T-cell (primary cell): ENCODE results near the gene ESPNL. TPM values are rescaled to one million over a fixed set of nuclear protein-coding genes. Genes with fewer than 3 reads are reported as not detected.

Source experiments
- ATAC-seq, 4 experiments: fragments of 200-7000 bp in 3 of 4; fragments of 150-1000 bp in 1 of 4; cut with Tn5 transposase; replicated peaks in 1 of 4; 1 replicate in 3 of 4; 2 replicates in 1 of 4; pipeline ENCODE4 v1.10.0; 2021; ENCODE audit warnings: moderate library complexity in 3 of 4, mild to moderate bottlenecking in 2 of 4, moderate number of reproducible peaks in 1 of 4
- CTCF ChIA-PET, 2 donors: fragments of 300-600 bp; sonication (Branson Sonifier 250); formaldehyde crosslinking; loops; one replicate each; lab custom pipeline; 2022; ENCODE audit warnings: antibody characterized with exemption in 2 of 2; lab: Charles Lee
- POLR2A ChIA-PET, 2 donors: fragments of 300-600 bp; sonication (Branson Sonifier 250); formaldehyde crosslinking; loops; one replicate each; lab custom pipeline; 2022; ENCODE audit warnings: antibody characterized with exemption in 2 of 2; lab: Charles Lee
- DNase-seq, 35 experiments: peaks; one replicate each; pipeline versions ENCODE4 v3.0.0 to v3.0.0-alpha.2; 2013 to 2023
- H3K27ac ChIP-seq: one replicate; pipeline ENCODE4 v1.5.1; 2013; ENCODE audit warnings: low read length
- H3K27me3 ChIP-seq, 2 experiments: replicated peaks in 1 of 2; 1 replicate in 1 of 2; 2 replicates in 1 of 2; pipeline versions ENCODE4 v1.6.1 to v1.7.0; 2013; ENCODE audit warnings: low read length in 1 of 2, mixed read lengths in 1 of 2; ENCODE audit not compliant: control insufficient read depth in 2 of 2, insufficient read depth in 2 of 2; ENCODE audit errors: extremely low read depth in 1 of 2
- H3K36me3 ChIP-seq, 2 donors: 1 replicate in 1 of 2; 2 replicates in 1 of 2; pipeline versions ENCODE4 v1.6.1 to v1.7.0; 2013; ENCODE audit warnings: low read length in 1 of 2; ENCODE audit not compliant: control insufficient read depth in 2 of 2, insufficient read depth in 1 of 2; ENCODE audit errors: extremely low read depth in 1 of 2
- H3K4me1 ChIP-seq, 2 experiments: 1 replicate in 1 of 2; 2 replicates in 1 of 2; pipeline versions ENCODE4 v1.6.1 to v1.7.0; 2013; ENCODE audit warnings: low read length in 2 of 2, mixed read lengths in 1 of 2; ENCODE audit not compliant: insufficient read depth in 2 of 2, control insufficient read depth in 1 of 2; ENCODE audit errors: extremely low read depth in 1 of 2
- H3K4me3 ChIP-seq, 2 donors: 1 replicate in 1 of 2; 2 replicates in 1 of 2; pipeline versions ENCODE4 v1.5.1 to v1.7.0; 2013; ENCODE audit warnings: mild to moderate bottlenecking in 2 of 2, low read length in 1 of 2, moderate library complexity in 1 of 2; ENCODE audit not compliant: control insufficient read depth in 1 of 2; ENCODE audit errors: extremely low read depth in 1 of 2
- H3K9me3 ChIP-seq: 2 replicates; pipeline ENCODE4 v1.7.0; 2013
- H3K27ac Mint-ChIP-seq, 2 donors: one replicate each; pipeline ENCODE4 v1.8.0; 2020 to 2021; ENCODE audit warnings: mild to moderate bottlenecking in 2 of 2, mixed read lengths in 2 of 2
- H3K27me3 Mint-ChIP-seq, 2 donors: one replicate each; pipeline ENCODE4 v1.8.0; 2021 to 2022; ENCODE audit warnings: mixed read lengths in 2 of 2
- H3K36me3 Mint-ChIP-seq: one replicate; pipeline ENCODE4 v1.8.0; 2021; ENCODE audit warnings: mixed read lengths
- H3K4me1 Mint-ChIP-seq, 3 donors: one replicate each; pipeline ENCODE4 v1.8.0; 2020 to 2022; ENCODE audit warnings: mixed read lengths in 3 of 3, mild to moderate bottlenecking in 1 of 3
- H3K4me3 Mint-ChIP-seq, 3 donors: one replicate each; pipeline ENCODE4 v1.8.0; 2020 to 2022; ENCODE audit warnings: mild to moderate bottlenecking in 3 of 3, mixed read lengths in 3 of 3, moderate library complexity in 3 of 3
- H3K9me3 Mint-ChIP-seq, 3 donors: one replicate each; pipeline ENCODE4 v1.8.0; 2020 to 2022; ENCODE audit warnings: mixed read lengths in 3 of 3
- WGBS: methylation state at CpG from one replicate; pipeline ENCODE4 v1.1.5; 2013; ENCODE audit warnings: missing lambda C conversion rate; ENCODE audit not compliant: insufficient coverage; 5-methylcytosine and 5-hydroxymethylcytosine counted together
- total RNA-seq, 35 experiments: library from RNA in 6 of 35; stranded (reverse) in 6 of 35; fragments of 120-200 nt in 1 of 35; gene quantifications; one replicate each; pipeline versions ENCODE4 v1.2.1 to v1.2.4 and lab custom pipeline; 2013 to 2026

ESPNL gene
- total RNA-seq, 5 donors from 2014 or later (not counting 1 experiment from before 2014, with no cell fraction given), result 0.10 to 0.44 (median 0.25) TPM; not detected in 2

- WGBS, result 75% methylated on average over 15 of the region's 22 CpGs
- H3K27ac ChIP-seq, result no peak overlapping the region
- Mint-ChIP-seq H3K9me3 (no peaks in the 10 kb centered on the region), H3K27me3 (peaks cover 0 to 5% of the 10 kb centered on the region in 2 donors), H3K4me1 (no peaks in the 10 kb centered on the region), H3K27ac (no peak overlapping the region), H3K36me3 (no peaks in the 10 kb centered on the region), H3K4me3 (no peak overlapping the region)
- peaks cover 0 to 6% of the 10 kb centered on the region in 2 experiments for H3K4me1 ChIP-seq
- H3K36me3 ChIP-seq, result no peaks in the 10 kb centered on the region
- H3K4me3 ChIP-seq, result no peak overlapping the region
- peaks cover 0 to 31% of the 10 kb centered on the region in 2 experiments for H3K27me3 ChIP-seq
- ATAC-seq (no peak), DNase-seq (no peak)
- no peaks in the 10 kb centered on the region for H3K9me3 ChIP-seq
- CTCF ChIA-PET, result no interaction called here
- POLR2A ChIA-PET, result no interaction called here
These were observed 23.3 kb downstream of the ESPNL start for GRCh38 chr2:238123218-238123971.

GRCh38 chr2:238123991-238124470 is 23.9 kb downstream of the ESPNL start:
- CTCF ChIA-PET, result no interaction called here

GRCh38 chr2:238124488-238125126 is 24.5 kb downstream of the ESPNL start:
- H3K36me3 ChIP-seq, result no peaks in the 10 kb centered on the region
- WGBS, result 97% methylated on average over 18 of the region's 19 CpGs
- Mint-ChIP-seq H3K36me3 (no peaks in the 10 kb centered on the region), H3K9me3 (no peaks in the 10 kb centered on the region), H3K4me1 (no peaks in the 10 kb centered on the region), H3K27ac (no peak overlapping the region), H3K27me3 (no peaks in the 10 kb centered on the region), H3K4me3 (no peak overlapping the region)
- no peak for DNase-seq
- ChIA-PET CTCF (no interaction called here), POLR2A (no interaction called here)
- no peak overlapping the region for H3K4me3 ChIP-seq
- H3K27ac ChIP-seq, result no peak overlapping the region
- ATAC-seq, result no peak
- H3K9me3 ChIP-seq, result no peaks in the 10 kb centered on the region
- H3K27me3 ChIP-seq, result peaks cover 0 to 31% of the 10 kb centered on the region in 2 experiments
- H3K4me1 ChIP-seq, result peaks cover 0 to 6% of the 10 kb centered on the region in 2 experiments

More at GRCh38 chr2:238123991-238124470, 23.9 kb downstream of the ESPNL start:
- Histone ChIP-seq H3K36me3 (no peaks in the 10 kb centered on the region), H3K27ac (no peak overlapping the region), H3K27me3 (peaks cover 0 to 32% of the 10 kb centered on the region in 2 experiments), H3K9me3 (no peaks in the 10 kb centered on the region), H3K4me1 (peaks cover 0 to 6% of the 10 kb centered on the region in 2 experiments), H3K4me3 (no peak overlapping the region)
- Mint-ChIP-seq H3K27ac (no peak overlapping the region), H3K4me1 (no peaks in the 10 kb centered on the region), H3K36me3 (no peaks in the 10 kb centered on the region), H3K9me3 (no peaks in the 10 kb centered on the region), H3K27me3 (peaks cover 0 to 1% of the 10 kb centered on the region in 2 donors), H3K4me3 (no peak overlapping the region)
- DNase-seq (no peak), ATAC-seq (no peak)
- POLR2A ChIA-PET, result no interaction called here
- 88% methylated on average over 14 of the region's 14 CpGs for WGBS

DNA sequence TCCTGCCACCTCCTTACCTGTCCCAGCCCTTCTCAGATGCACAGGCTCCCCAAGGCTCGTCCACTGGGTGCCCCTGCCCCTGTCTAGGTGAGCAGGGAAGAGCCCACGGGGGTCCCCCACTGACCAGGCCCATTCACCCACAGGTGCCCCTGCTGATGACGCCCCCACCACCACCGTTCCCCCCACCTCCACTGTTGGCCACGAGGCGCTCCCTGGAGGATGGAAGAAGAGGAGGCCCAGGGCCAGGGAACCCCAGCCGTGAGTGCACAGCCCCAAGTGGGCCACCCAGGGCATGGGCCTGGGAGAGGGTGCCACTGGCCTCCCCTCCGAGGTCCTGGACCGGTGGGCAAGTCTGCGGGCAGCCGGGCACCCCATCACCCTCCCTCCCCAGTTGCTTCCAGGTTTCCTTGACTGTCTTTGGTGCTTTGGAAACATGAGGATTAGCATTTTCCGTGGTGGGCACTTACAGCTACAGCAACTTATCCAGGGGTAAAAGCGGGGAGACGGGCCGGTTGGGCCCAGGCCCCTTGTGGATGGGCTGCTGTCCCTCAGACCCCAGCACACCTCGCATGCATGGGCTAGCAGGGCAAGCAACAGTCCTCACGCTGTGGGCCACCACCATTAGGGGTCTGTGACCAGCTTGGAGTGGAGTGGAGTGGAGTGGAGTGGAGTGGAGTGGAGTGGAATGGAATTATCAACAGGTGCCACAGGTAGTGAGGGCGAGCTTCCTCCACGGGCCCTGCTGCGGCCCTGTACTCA is 25.2 kb downstream of the ESPNL start:
- H3K4me3 ChIP-seq, result no peak overlapping the region
- ChIA-PET POLR2A (no interaction called here), CTCF (no interaction called here)
- no peaks in the 10 kb centered on the region for H3K9me3 Mint-ChIP-seq
- H3K9me3 ChIP-seq, result no peaks in the 10 kb centered on the region
- 91% methylated on average over 8 of the region's 20 CpGs for WGBS
- no peaks in the 10 kb centered on the region for H3K27me3 Mint-ChIP-seq
- H3K4me1 Mint-ChIP-seq, result no peaks in the 10 kb centered on the region
- H3K27ac ChIP-seq, result no peak overlapping the region
- H3K4me1 ChIP-seq, result peaks cover 0 to 6% of the 10 kb centered on the region in 2 experiments
- DNase-seq (no peak), ATAC-seq (no peak)
- no peak overlapping the region for H3K4me3 Mint-ChIP-seq
- H3K36me3 ChIP-seq, result no peaks in the 10 kb centered on the region
- no peak overlapping the region for H3K27ac Mint-ChIP-seq
- H3K36me3 Mint-ChIP-seq, result no peaks in the 10 kb centered on the region
- H3K27me3 ChIP-seq, result peaks cover 0 to 24% of the 10 kb centered on the region in 2 experiments

DNA sequence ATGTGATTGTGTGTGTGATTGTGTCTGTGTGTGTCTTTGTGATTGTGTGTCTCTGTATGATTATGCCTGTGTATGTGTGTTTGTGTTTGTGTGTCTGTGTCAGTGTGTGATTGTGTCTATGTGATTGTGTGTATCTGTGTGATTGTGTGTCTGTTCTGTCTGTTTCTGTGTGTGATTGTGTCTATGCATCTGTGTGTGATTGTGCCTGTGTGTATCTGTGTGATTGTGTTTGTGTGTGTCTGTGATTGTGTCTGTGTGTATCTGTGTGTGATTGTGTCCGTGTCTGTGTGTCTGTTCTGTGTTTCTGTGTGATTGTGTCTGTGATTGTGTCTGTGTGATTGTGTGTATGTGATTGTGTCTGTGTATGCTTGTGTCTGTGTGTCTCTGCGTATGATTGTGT is 26.2 kb downstream of the ESPNL start:
- Histone ChIP-seq H3K4me3 (no peak overlapping the region), H3K9me3 (no peaks in the 10 kb centered on the region), H3K4me1 (peaks cover 0 to 6% of the 10 kb centered on the region in 2 experiments), H3K27me3 (peaks cover 0 to 15% of the 10 kb centered on the region in 2 experiments), H3K27ac (no peak overlapping the region), H3K36me3 (no peaks in the 10 kb centered on the region)
- 95% methylated on average over 2 of the region's 2 CpGs for WGBS
- ChIA-PET CTCF (no interaction called here), POLR2A (no interaction called here)
- H3K4me3 Mint-ChIP-seq, result no peak overlapping the region
- DNase-seq, result no peak
- H3K36me3 Mint-ChIP-seq, result no peaks in the 10 kb centered on the region
- H3K27ac Mint-ChIP-seq, result no peak overlapping the region
- H3K27me3 Mint-ChIP-seq, result no peaks in the 10 kb centered on the region
- no peaks in the 10 kb centered on the region for H3K4me1 Mint-ChIP-seq
- no peak for ATAC-seq
- H3K9me3 Mint-ChIP-seq, result no peaks in the 10 kb centered on the region

DNA sequence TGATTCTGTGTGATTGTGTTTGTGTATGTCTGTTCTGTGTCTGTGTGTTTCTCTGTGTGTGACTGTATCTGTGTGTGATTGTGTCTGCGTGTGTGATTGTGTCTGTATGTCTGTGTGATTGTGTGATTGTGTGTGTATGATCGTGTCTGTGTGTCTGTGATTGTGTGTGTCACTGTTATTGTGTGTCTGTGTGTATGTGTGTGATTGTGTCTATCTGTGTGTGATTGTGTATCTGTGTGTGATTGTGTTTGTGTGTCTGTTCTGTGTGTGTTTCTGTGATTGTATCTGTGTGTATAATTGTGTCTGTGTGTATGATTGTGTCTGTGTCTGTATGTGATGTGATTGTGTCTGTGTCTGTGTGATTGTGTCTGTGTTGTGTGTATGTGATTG is 26.6 kb downstream of the ESPNL start:
- WGBS, result 97% methylated on average over 2 of the region's 2 CpGs
- Histone ChIP-seq H3K9me3 (no peaks in the 10 kb centered on the region), H3K27ac (no peak overlapping the region), H3K36me3 (no peaks in the 10 kb centered on the region), H3K4me3 (no peak overlapping the region), H3K27me3 (peaks cover 0 to 13% of the 10 kb centered on the region in 2 experiments), H3K4me1 (peaks cover 0 to 6% of the 10 kb centered on the region in 2 experiments)
- Mint-ChIP-seq H3K4me1 (no peaks in the 10 kb centered on the region), H3K4me3 (no peak overlapping the region), H3K27me3 (no peaks in the 10 kb centered on the region), H3K36me3 (no peaks in the 10 kb centered on the region), H3K9me3 (no peaks in the 10 kb centered on the region), H3K27ac (no peak overlapping the region)
- ChIA-PET CTCF (no interaction called here), POLR2A (no interaction called here)
- ATAC-seq (no peak), DNase-seq (no peak)
